ENCODE data around the gene HEPN1. TPM values are rescaled to one million over a fixed set of nuclear protein-coding genes. Genes with fewer than 3 reads are reported as not detected.

Gene HEPN1
- total RNA-seq, 2 donors from 2014 or later, result not detected

Other genes starting within 250 kb of the HEPN1 start
- gene SIAE, start 245.5 kb upstream of the HEPN1 start, total RNA-seq, result 10 to 100 TPM; 20.4 to 30.1 TPM
- 10 to 100 TPM; 14.7 to 20.8 TPM for gene SPA17, start 245.3 kb upstream of the HEPN1 start, total RNA-seq
- 1 to 10 TPM; 1.2 to 1.8 TPM for gene NRGN, start 179.3 kb upstream of the HEPN1 start, total RNA-seq
- gene VSIG2, start 167.0 kb upstream of the HEPN1 start, total RNA-seq, result 10 to 100 TPM; 28.2 to 38.6 TPM
- 10 to 100 TPM; 12.1 to 18.6 TPM for gene ESAM, start 157.0 kb upstream of the HEPN1 start, total RNA-seq
- gene MSANTD2, start 118.8 kb upstream of the HEPN1 start, total RNA-seq, result 10 to 100 TPM; 12.3 to 22.9 TPM
- 10 to 100 TPM; 18.0 to 30.6 TPM for gene ROBO3, start 53.8 kb upstream of the HEPN1 start, total RNA-seq
- 10 to 100 TPM in 1 of 2 donors, 1 to 10 TPM in 1; 8.5 to 22.0 TPM for gene ROBO4, start 21.4 kb upstream of the HEPN1 start, total RNA-seq
- gene HEPACAM, start 16.8 kb downstream of the HEPN1 start, total RNA-seq, result under 1 TPM in 1 of 2 donors, not detected in 1; 0.27 TPM
- gene CCDC15, start 35.0 kb downstream of the HEPN1 start, total RNA-seq, result 1 to 10 TPM; 3.6 to 7.1 TPM
- 10 to 100 TPM; 10.2 to 13.3 TPM for gene SLC37A2, start 144.1 kb downstream of the HEPN1 start, total RNA-seq
- 10 to 100 TPM; 17.7 to 33.5 TPM for gene TMEM218, start 192.4 kb downstream of the HEPN1 start, total RNA-seq
- gene PKNOX2, start 245.5 kb downstream of the HEPN1 start, total RNA-seq, result 10 to 100 TPM; 12.3 to 14.7 TPM

Data from prostate gland (tissue), 2 donors.